Astrocyte of the cerebellum (primary cell): ENCODE results near the gene LHX8.

ENCODE experiments used
- DNase-seq: peaks from one replicate; pipeline ENCODE4 v3.0.0-alpha.2; 2011; ENCODE audit warnings: low read depth
- H3K4me3 ChIP-seq: 2 replicates; pipeline ENCODE4 v1.5.1; 2011; ENCODE audit warnings: mild to moderate bottlenecking, low read depth, low read length, moderate library complexity
- CTCF ChIP-seq: IDR thresholded peaks from 2 replicates; pipeline ENCODE4 v1.5.1; 2012; ENCODE audit warnings: low read length, low read depth, moderate library complexity, mild to moderate bottlenecking; ENCODE audit errors: missing control alignments
- in situ Hi-C: cut with HindIII; loops from 2 replicates; pipeline ENCODE4 v1.10.0; 2017; ENCODE audit warnings: low sequenced_read_pairs

The LHX8 gene

GRCh38 chr1:75127916-75128717 is 6.1 kb upstream of the LHX8 start:
- in situ Hi-C loops = no loop called here
- no peak overlapping the region for H3K4me3 ChIP-seq
- TF ChIP-seq CTCF = no peak
- DNase-seq = no peak

- in situ Hi-C loops = no loop called here
- DNase-seq = no peak
- no peak for TF ChIP-seq CTCF
- no peak overlapping the region for H3K4me3 ChIP-seq
Measured at GRCh38 chr1:75129660-75129982, 4.6 kb upstream of the LHX8 start.

- no peak overlapping the region for H3K4me3 ChIP-seq
- no peak for TF ChIP-seq CTCF
- no peak for DNase-seq
- in situ Hi-C loops = no loop called here
Measured at GRCh38 chr1:75129983-75130789, 4.0 kb upstream of the LHX8 start.

- H3K4me3 ChIP-seq = no peak overlapping the region
- DNase-seq = no peak
- in situ Hi-C loops = no loop called here
- no peak for TF ChIP-seq CTCF
Measured at GRCh38 chr1:75130865-75131564, 3.2 kb upstream of the LHX8 start.

GRCh38 chr1:75131565-75132241 is 2.5 kb upstream of the LHX8 start:
- TF ChIP-seq CTCF = no peak
- no peak for DNase-seq
- in situ Hi-C loops = no loop called here
- H3K4me3 ChIP-seq = no peak overlapping the region

- TF ChIP-seq CTCF = no peak
- in situ Hi-C loops = no loop called here
- no peak for DNase-seq
- H3K4me3 ChIP-seq = no peak overlapping the region
Measured at GRCh38 chr1:75132242-75132811, 1.9 kb upstream of the LHX8 start.
